ENCODE data around the gene B3GNT4. TPM values are rescaled to one million over a fixed set of nuclear protein-coding genes. Genes with fewer than 3 reads are reported as not detected.
"Not testable (repeated sequence)": the region's sequence is repeated elsewhere in the genome, so short reads cannot be mapped to it uniquely, and the experiment has no call there.

The B3GNT4 gene
- total RNA-seq, 1 donor, result 0.10 TPM

DNA sequence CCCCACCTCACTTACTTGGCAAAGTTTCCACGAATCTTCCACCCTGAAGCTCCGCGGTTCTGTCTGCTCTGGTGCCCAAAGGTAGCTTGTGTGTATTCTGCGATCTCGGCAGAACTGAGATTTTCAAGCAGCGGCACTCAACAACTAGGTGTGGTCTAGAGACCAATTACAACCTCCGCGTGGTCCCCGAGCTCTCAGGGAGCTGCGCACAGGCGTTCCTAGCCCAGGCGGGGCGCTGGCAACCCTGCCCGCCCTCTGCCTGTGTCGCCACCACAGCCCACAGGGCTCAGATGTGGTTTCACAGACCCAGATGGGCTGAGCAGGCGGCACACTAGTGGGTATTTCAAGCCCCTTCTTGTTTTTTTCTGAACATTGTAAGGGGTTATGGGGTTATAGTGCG lies 23.8 kb downstream of the B3GNT4 start:
- H3K4me3 ChIP-seq (ENCODE audit: low read length), result no peak overlapping the region
- no peaks in the 10 kb centered on the region for H3K27me3 ChIP-seq (ENCODE audit: insufficient read depth, low read length)
- peaks cover 28% of the 10 kb centered on the region for H3K4me1 ChIP-seq (ENCODE audit: insufficient read depth, low read length)
- no peaks in the 10 kb centered on the region for H3K9me3 ChIP-seq (ENCODE audit: low read depth, low read length)

DNA sequence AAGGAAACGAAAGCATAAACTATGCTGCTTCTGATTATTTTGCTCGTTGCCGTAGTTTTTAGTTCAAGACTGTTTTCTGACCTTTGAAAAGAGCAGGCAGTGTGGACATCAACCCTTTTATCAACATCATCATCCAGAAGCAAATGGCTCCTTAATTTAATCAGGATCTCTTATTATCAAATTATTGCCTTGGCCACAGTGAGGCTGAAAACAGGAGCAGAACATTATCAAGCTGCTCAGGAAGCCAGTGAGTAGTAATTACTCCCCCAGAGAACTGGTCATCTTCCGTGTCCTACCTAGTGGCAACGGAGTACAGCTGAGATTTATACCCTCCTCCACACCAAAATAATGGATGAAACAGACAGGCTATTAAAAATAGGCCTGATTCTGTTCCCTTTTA lies 24.6 kb downstream of the B3GNT4 start:
- Histone ChIP-seq H3K4me3 (ENCODE audit: low read length) (no peak overlapping the region), H3K9me3 (ENCODE audit: low read depth, low read length) (no peaks in the 10 kb centered on the region), H3K4me1 (ENCODE audit: insufficient read depth, low read length) (peaks cover 28% of the 10 kb centered on the region), H3K27me3 (ENCODE audit: insufficient read depth, low read length) (no peaks in the 10 kb centered on the region)

DNA sequence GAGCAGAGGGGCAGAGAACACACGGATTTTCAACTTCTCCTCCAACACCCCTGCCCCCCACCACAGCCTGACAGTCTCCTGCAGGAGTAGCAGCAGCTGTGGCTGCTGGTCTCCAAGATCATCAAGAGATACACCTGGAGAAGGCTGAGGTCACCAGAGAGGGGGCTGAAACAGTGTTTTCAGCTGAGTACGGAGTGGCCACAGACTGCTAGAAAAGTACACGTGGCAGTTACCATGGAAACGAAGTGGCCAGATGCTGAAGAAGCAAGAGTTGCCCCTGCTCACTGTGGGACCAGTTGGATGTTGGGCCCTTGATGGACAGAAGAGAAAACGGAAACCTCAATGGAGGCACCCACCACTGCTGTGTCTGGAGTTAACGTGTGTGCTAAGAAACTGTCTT lies 27.3 kb downstream of the B3GNT4 start:
- Histone ChIP-seq H3K27me3 (ENCODE audit: insufficient read depth, low read length) (no peaks in the 10 kb centered on the region), H3K4me3 (ENCODE audit: low read length) (no peak overlapping the region), H3K9me3 (ENCODE audit: low read depth, low read length) (no peaks in the 10 kb centered on the region), H3K4me1 (ENCODE audit: insufficient read depth, low read length) (peaks cover 9% of the 10 kb centered on the region)

DNA sequence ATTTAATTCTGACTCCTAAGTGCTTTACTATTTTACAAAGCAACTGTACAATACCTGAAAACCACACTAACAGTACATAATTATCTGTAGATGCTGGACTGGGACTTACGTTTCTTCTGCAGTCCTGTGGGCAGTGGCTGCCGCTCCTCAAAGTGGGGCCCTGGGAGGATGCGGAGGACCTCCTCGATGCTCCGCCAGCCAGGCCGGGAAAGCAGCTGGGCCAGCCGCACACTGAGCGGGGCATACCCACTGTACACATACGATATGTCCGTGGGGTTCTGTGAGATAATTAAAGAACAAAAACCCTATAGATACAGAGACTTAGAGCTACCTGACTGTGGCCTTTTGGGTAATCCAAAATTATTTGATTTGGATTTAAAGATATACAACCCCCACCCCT lies 29.2 kb downstream of the B3GNT4 start:
- Histone ChIP-seq H3K9me3 (ENCODE audit: low read depth, low read length) (no peaks in the 10 kb centered on the region), H3K4me3 (ENCODE audit: low read length) (no peak overlapping the region), H3K4me1 (ENCODE audit: insufficient read depth, low read length) (no peaks in the 10 kb centered on the region), H3K27me3 (ENCODE audit: insufficient read depth, low read length) (no peaks in the 10 kb centered on the region)

DNA sequence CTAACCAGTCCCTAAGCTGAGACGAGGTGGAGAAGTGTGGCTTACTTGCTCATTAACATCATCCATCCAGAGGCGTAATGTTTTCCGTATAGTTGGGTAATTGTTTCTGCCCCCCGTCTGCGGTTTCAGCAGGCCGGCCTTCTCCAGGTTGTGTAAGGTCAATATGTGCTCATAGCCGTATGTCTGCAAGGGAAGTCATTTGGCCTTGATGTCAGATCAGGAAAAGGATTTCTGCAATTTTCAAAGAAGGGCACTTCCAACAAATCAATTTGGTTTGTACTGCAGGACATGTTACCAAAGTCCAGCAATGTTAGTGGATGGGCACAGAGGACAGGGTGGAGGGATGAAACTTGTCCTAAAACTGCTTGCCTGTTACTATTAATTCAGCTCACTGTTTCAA lies 32.2 kb downstream of the B3GNT4 start:
- Histone ChIP-seq H3K9me3 (ENCODE audit: low read depth, low read length) (no peaks in the 10 kb centered on the region), H3K4me3 (ENCODE audit: low read length) (no peak overlapping the region), H3K4me1 (ENCODE audit: insufficient read depth, low read length) (no peaks in the 10 kb centered on the region), H3K27me3 (ENCODE audit: insufficient read depth, low read length) (no peaks in the 10 kb centered on the region)

DNA sequence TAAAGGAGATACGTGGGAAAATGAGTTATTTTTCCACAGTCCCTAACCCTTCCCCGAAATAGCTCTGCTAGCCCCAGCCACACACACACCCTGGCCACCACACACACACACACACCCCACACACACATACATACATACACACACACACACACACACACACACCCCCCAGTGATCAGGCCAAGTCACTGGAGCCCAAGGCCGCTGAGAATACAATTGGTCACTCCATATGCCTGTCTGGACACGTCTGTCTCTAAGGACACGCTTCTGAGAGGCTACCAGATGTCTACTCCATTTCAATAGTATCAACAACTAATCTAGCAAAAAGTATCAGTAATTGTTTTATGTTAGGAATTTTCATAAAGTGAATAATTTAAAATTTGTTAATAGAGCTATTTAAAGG lies 35.4 kb downstream of the B3GNT4 start:
- peaks cover 8% of the 10 kb centered on the region for H3K4me1 ChIP-seq (ENCODE audit: insufficient read depth, low read length)
- H3K4me3 ChIP-seq (ENCODE audit: low read length), result no peak overlapping the region
- H3K9me3 ChIP-seq (ENCODE audit: low read depth, low read length), result no peaks in the 10 kb centered on the region
- no peaks in the 10 kb centered on the region for H3K27me3 ChIP-seq (ENCODE audit: insufficient read depth, low read length)

DNA sequence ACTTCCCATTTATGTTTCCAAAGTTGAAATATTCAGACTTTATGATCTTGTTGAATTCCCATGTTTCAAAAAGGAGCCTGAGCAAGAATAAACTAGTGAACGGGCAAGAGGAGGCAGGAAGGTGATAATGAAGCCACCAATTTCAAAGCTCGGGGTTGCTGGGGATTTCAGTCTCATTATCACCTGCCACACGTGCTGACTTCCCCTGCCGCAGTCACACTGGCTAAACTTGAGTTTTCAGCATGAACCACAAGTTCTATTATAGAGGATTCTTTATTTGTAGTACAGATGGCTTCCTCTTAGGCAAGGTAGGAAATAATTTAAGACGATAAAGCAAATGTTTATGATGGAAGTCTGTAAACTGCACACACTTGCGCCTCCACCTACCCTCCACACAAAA lies 40.5 kb downstream of the B3GNT4 start:
- no peaks in the 10 kb centered on the region for H3K27me3 ChIP-seq (ENCODE audit: insufficient read depth, low read length)
- H3K4me3 ChIP-seq (ENCODE audit: low read length), result peak overlapping the region; percentile 5
- H3K4me1 ChIP-seq (ENCODE audit: insufficient read depth, low read length), result peaks cover 14% of the 10 kb centered on the region
- no peaks in the 10 kb centered on the region for H3K9me3 ChIP-seq (ENCODE audit: low read depth, low read length)

DNA sequence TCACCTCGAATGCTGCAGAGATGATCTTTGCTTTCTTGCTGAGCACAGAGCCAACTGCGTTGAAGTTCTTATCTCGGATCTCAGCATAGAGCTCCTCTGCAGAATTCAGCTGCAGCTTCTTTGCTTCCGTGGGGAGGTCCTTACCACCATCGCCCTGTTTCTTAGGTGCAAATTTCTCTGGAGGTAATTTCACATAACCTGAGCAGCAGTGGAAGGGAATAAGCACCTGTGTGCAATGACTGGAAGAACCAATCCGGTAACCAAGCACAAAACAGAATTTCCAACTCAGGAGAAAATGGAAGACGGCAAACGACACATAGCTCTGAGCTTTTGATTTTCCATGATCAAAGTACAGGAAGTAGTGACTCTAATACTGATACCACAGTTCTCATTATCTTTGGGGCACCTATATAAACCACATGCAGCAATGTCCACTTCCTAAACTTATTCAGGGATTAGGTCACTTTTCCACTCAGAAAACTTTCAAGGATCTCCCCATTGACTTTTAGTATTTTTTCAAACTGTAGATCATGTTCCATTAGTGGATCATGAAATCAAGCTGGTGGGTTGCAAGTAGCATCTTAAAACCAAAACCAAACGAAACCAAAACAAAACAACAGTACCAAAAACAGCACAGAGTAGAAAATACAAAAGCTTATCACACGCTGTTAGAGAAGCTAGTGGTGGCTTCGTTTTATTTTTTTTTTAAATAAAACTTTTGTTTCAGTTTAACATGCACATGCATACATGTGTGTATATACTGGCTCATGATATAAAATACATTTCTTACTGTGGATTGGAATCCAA lies 41.3 kb downstream of the B3GNT4 start:
- Histone ChIP-seq H3K27me3 (ENCODE audit: insufficient read depth, low read length) (no peaks in the 10 kb centered on the region), H3K4me3 (ENCODE audit: low read length) (peak overlapping the region; percentile 29), H3K4me1 (ENCODE audit: insufficient read depth, low read length) (peaks cover 14% of the 10 kb centered on the region), H3K9me3 (ENCODE audit: low read depth, low read length) (no peaks in the 10 kb centered on the region)

DNA sequence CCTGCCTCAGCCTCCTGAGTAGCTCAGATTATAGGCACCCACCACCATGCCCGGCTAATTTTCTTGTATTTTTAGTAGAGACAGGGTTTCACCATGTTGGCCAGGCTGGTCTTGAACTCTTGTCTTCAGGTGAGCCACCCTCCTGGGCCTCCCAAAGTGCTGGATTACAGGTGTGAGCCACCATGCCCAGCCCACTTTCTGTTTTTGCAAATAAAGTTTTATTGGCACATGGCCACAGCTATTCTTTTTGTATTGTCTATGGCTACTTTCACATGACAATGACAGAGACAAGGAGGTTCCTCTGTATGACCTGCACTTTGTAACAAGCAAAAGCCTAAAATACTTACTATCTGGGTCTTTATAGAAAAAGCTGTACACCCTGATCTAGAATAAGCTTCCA lies 42.0 kb downstream of the B3GNT4 start:
- Histone ChIP-seq H3K4me1 (ENCODE audit: insufficient read depth, low read length) (peaks cover 14% of the 10 kb centered on the region), H3K27me3 (ENCODE audit: insufficient read depth, low read length) (no peaks in the 10 kb centered on the region), H3K4me3 (ENCODE audit: low read length) (no peak overlapping the region), H3K9me3 (ENCODE audit: low read depth, low read length) (no peaks in the 10 kb centered on the region)

DNA sequence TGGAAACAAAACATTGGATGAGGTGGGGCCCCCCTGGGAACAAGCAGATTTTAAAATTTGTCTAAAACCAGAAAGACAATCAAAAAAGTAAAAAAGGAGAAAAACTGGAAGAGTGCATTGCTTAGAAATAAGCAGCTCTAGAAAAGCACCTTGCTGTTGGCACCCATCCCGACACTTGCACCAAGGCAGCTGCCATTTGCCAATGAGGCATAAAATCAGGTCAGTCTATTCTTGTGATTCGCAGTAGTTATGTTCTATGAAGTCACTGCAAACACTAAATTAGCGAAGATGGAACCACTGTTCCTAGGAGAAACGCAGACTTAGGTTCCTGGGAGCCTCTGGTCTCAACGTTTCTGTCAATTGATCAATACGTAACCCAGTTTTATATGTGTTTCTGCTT lies 46.5 kb downstream of the B3GNT4 start:
- H3K9me3 ChIP-seq (ENCODE audit: low read depth, low read length), result no peaks in the 10 kb centered on the region
- H3K27me3 ChIP-seq (ENCODE audit: insufficient read depth, low read length), result no peaks in the 10 kb centered on the region
- peaks cover 4% of the 10 kb centered on the region for H3K4me1 ChIP-seq (ENCODE audit: insufficient read depth, low read length)

DNA sequence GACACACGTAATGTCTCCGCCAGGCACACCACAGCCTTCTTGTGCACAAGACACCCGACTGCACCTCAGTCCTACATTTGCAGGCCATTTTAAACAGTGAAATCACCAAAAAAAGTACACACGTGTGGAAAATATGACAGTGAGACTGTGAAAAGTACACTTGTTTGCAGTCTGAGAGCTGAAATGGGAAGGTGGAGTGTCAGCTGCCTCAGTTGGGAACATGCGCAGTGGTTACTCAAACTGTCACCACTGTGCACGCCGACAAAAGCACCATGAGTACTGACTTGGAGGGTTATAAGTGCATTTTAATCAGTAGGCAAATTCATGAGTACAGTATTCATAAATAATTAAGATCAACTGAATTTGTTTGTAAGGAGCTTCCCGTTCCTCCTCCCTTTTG lies 47.0 kb downstream of the B3GNT4 start:
- H3K4me1 ChIP-seq (ENCODE audit: insufficient read depth, low read length), result peaks cover 4% of the 10 kb centered on the region
- H3K4me3 ChIP-seq (ENCODE audit: low read length), result no peak overlapping the region
- no peaks in the 10 kb centered on the region for H3K27me3 ChIP-seq (ENCODE audit: insufficient read depth, low read length)
- no peaks in the 10 kb centered on the region for H3K9me3 ChIP-seq (ENCODE audit: low read depth, low read length)

More for the DNA sequence above, 46.5 kb downstream of the B3GNT4 start:
- no peak overlapping the region for H3K4me3 ChIP-seq (ENCODE audit: low read length)

DNA sequence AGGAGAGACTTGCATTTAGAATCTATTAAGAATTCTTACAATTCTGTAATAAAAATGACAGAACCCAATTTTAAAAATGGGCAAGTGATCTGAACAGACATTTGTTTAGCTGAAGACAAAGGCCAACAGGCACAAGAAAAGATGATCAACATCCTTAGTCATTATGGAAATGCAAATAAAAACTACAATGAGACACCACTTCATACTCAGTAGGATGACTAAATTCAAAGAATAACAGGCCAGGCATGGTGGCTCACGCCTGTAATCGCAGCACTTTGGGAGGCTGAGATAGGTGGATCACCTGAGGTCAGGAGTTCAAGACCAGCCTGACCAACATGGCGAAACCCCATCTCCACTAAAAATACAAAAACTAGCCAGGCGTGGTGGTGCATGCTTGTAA lies 55.0 kb downstream of the B3GNT4 start:
- not testable (repeated sequence) for H3K9me3 ChIP-seq (ENCODE audit: low read depth, low read length); H3K4me1 ChIP-seq (ENCODE audit: insufficient read depth, low read length); H3K4me3 ChIP-seq (ENCODE audit: low read length); H3K27me3 ChIP-seq (ENCODE audit: insufficient read depth, low read length)

Other genes starting within 250 kb of the B3GNT4 start
- 6.2 TPM for gene BCL7A, start 181.8 kb upstream of the B3GNT4 start, total RNA-seq
- 27.1 TPM for gene MLXIP, start 125.0 kb upstream of the B3GNT4 start, total RNA-seq
- gene IL31, start 29.5 kb upstream of the B3GNT4 start, total RNA-seq, result not detected
- gene LRRC43, start 20.6 kb upstream of the B3GNT4 start, total RNA-seq, result 0.52 TPM
- gene DIABLO, start 22.3 kb downstream of the B3GNT4 start, total RNA-seq, result 54.8 TPM
- gene VPS33A, start 62.8 kb downstream of the B3GNT4 start, total RNA-seq, result 19.0 TPM
- gene CLIP1, start 219.0 kb downstream of the B3GNT4 start, total RNA-seq, result 65.8 TPM